ENCODE results near the gene TEPSIN. TPM values are rescaled to one million over a fixed set of nuclear protein-coding genes. Genes with fewer than 3 reads are reported as not detected.

TEPSIN gene
- total RNA-seq, 4 donors from 2014 or later, result 19.5 to 31.6 (median 23.5) TPM

DNA sequence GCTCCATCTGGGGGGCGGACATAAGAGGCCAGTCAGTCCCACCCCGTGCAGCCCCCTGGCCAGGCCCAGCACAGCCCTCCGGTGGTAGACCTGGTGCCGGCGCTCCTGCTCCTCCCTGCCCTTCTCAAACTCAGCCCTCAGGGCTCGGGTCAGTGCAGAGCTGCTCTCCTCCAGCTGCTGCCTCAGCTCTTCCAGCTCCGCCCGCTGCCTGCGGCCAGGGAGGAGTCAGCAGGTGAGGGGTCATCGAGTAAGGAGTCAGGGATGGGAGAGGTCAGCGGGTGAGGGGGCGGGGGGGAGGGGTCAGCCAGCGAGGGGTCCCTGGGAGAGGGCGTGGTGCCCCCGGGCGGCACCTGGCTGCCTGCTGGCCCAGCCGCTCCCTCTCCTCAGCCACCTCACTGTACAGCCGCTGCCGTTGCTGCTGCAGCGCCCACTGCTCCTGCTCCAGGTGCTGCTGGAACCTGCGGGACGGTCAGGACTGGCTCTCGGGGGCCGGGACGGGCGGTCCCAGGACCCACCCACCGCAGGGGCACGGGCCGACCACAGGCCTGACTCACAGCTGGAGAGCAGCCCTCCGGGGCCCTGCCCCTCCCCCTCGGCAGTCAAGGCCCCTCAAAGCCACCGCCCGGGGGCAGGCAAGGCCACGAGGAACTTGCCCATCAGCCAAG is 46.3 kb downstream of the TEPSIN start:
- Histone ChIP-seq H3K27ac (replicated peaks in 1 of 4) (no peak overlapping the region), H3K36me3 (peaks cover 0 to 62% (median 29%) of the 10 kb centered on the region in 4 donors), H3K4me3 (no peak overlapping the region), H3K27me3 (no peaks in the 10 kb centered on the region), H3K4me1 (peaks cover 0 to 19% (median 2%) of the 10 kb centered on the region in 4 donors), H3K9me3 (no peaks in the 10 kb centered on the region)
- intact Hi-C loops (cut with DNase I), result no loop called here
- TF ChIP-seq, protein P1, sequence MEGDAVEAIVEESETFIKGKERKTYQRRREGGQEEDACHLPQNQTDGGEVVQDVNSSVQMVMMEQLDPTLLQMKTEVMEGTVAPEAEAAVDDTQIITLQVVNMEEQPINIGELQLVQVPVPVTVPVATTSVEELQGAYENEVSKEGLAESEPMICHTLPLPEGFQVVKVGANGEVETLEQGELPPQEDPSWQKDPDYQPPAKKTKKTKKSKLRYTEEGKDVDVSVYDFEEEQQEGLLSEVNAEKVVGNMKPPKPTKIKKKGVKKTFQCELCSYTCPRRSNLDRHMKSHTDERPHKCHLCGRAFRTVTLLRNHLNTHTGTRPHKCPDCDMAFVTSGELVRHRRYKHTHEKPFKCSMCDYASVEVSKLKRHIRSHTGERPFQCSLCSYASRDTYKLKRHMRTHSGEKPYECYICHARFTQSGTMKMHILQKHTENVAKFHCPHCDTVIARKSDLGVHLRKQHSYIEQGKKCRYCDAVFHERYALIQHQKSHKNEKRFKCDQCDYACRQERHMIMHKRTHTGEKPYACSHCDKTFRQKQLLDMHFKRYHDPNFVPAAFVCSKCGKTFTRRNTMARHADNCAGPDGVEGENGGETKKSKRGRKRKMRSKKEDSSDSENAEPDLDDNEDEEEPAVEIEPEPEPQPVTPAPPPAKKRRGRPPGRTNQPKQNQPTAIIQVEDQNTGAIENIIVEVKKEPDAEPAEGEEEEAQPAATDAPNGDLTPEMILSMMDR (IDR thresholded peaks at IDR 0.05), result no peak
- TF ChIP-seq POLR2A (IDR thresholded peaks at IDR 0.05; ENCODE audit: low read depth) (no peak), EP300 (IDR thresholded peaks at IDR 0.05) (no peak), POLR2AphosphoS5 (IDR thresholded peaks at IDR 0.05) (no peak)
- DNase-seq (ENCODE audit: extremely low spot score), result no peak
- WGBS, result 85% methylated on average over 22 of the region's 34 CpGs

DNA sequence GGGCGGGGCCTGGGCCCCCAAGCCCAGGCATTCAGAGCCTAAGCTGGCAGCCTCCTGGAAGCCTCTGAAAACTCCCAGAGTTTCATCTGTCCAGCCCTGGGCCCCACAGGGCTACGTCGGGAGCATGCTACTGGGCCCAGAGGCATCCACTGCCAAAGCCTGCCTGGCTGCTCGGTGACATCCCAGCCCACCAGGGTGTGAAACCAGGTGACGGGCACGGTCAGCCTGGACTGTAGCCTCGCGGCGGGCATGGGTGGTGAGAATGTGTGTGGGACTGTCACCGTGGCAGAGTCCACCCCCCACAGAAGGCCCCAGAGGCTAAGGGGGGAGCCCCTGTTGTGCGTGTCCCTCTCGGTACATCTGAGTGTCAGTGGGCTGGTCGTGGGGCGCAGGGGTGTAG is 47.2 kb downstream of the TEPSIN start:
- Histone ChIP-seq H3K27ac (replicated peaks in 1 of 4) (no peak overlapping the region), H3K36me3 (peaks cover 0 to 56% (median 26%) of the 10 kb centered on the region in 4 donors), H3K4me1 (peaks cover 0 to 17% (median under 1%) of the 10 kb centered on the region in 4 donors), H3K9me3 (no peaks in the 10 kb centered on the region), H3K27me3 (no peaks in the 10 kb centered on the region), H3K4me3 (no peak overlapping the region)
- intact Hi-C loops (cut with DNase I), result no loop called here
- no peak for DNase-seq (ENCODE audit: extremely low spot score)
- TF ChIP-seq POLR2A (IDR thresholded peaks at IDR 0.05; ENCODE audit: low read depth) (no peak), EP300 (IDR thresholded peaks at IDR 0.05) (no peak), POLR2AphosphoS5 (IDR thresholded peaks at IDR 0.05) (no peak)
- TF ChIP-seq, protein P1 (IDR thresholded peaks at IDR 0.05), result no peak
- 82% methylated on average over 3 of the region's 14 CpGs for WGBS

DNA sequence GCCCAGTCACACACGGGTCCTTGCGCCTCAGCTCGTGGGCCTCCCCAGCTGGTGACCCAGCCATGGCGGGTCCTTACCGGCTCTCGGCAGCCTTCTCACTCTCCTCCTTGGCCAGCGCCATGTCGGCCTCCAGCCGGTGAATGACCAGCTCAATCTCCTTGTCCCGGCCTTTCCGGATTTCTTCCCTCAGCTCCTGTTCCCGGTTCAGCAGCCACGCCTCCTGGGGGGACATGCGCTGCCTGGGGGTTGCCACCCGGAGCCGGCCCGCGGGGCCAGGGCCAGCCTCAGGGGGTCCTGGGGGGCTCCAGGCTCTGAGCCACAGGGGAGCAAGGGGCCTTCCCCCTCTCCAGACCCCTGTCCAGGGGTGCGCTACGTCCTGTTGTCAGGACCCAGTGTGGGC is 47.7 kb downstream of the TEPSIN start:
- peaks cover 0 to 51% (median 23%) of the 10 kb centered on the region in 4 donors for H3K36me3 ChIP-seq

DNA sequence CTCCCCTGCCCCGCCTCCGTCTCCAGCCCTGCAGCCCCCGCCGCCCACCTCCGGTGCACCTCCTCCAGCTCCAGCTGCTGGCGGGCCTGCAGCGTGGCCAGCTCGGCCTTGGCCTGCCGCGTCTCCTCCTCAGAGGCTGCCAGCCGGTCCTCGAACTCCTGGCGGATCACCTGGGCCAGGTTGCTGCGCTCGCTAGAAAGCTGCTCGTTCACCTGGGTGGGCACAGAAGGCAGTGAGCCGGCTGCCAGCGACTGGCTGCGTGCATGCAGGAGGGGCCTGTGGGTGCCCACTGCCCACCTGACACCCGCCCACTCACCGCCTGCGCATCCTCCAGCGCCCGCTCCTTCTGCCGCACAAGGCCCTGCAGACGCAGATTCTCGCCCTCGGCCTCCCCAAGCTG is 48.3 kb downstream of the TEPSIN start:
- 96% methylated on average over 23 of the region's 28 CpGs for WGBS
- no peak for TF ChIP-seq POLR2A (IDR thresholded peaks at IDR 0.05; ENCODE audit: low read depth)
- TF ChIP-seq EP300 (IDR thresholded peaks at IDR 0.05), result no peak
- TF ChIP-seq, protein P1 (IDR thresholded peaks at IDR 0.05), result no peak
- TF ChIP-seq POLR2AphosphoS5 (IDR thresholded peaks at IDR 0.05), result no peak
- Histone ChIP-seq H3K36me3 (peaks cover 0 to 51% (median 22%) of the 10 kb centered on the region in 4 donors), H3K4me3 (no peak overlapping the region), H3K9me3 (no peaks in the 10 kb centered on the region), H3K27ac (replicated peaks in 1 of 4) (no peak overlapping the region), H3K4me1 (peaks cover 0 to 7% (median 0%) of the 10 kb centered on the region in 4 donors), H3K27me3 (no peaks in the 10 kb centered on the region)
- DNase-seq (ENCODE audit: extremely low spot score), result no peak
- intact Hi-C loops (cut with DNase I), result no loop called here

More for the DNA sequence above, 47.7 kb downstream of the TEPSIN start:
- H3K27me3 ChIP-seq, result no peaks in the 10 kb centered on the region
- intact Hi-C loops (cut with DNase I), result no loop called here
- H3K9me3 ChIP-seq, result no peaks in the 10 kb centered on the region
- no peak for DNase-seq (ENCODE audit: extremely low spot score)
- H3K4me1 ChIP-seq, result peaks cover 0 to 12% (median 0%) of the 10 kb centered on the region in 4 donors
- 97% methylated on average over 7 of the region's 20 CpGs for WGBS
- H3K4me3 ChIP-seq, result no peak overlapping the region
- no peak overlapping the region for H3K27ac ChIP-seq (replicated peaks in 1 of 4)
- TF ChIP-seq EP300 (IDR thresholded peaks at IDR 0.05) (no peak), POLR2AphosphoS5 (IDR thresholded peaks at IDR 0.05) (no peak), POLR2A (IDR thresholded peaks at IDR 0.05; ENCODE audit: low read depth) (no peak)
- TF ChIP-seq, protein P1 (IDR thresholded peaks at IDR 0.05), result no peak

Data from esophagus muscularis mucosa (tissue), 4 donors.